IPS-15b (cell line): ENCODE results near the gene CABYR.

Source experiments
- H3K27me3 ChIP-seq: one replicate; pipeline ENCODE4 v1.6.1; 2013; ENCODE audit warnings: low read length; ENCODE audit not compliant: control insufficient read depth, insufficient read depth
- H3K36me3 ChIP-seq: one replicate; pipeline ENCODE4 v1.6.1; 2013; ENCODE audit warnings: low read length; ENCODE audit not compliant: control insufficient read depth, insufficient read depth
- H3K4me1 ChIP-seq: one replicate; pipeline ENCODE4 v1.6.1; 2013; ENCODE audit warnings: mild to moderate bottlenecking, low read length; ENCODE audit not compliant: control insufficient read depth, insufficient read depth
- H3K4me3 ChIP-seq: one replicate; pipeline ENCODE4 v1.5.1; 2013; ENCODE audit warnings: low read depth, low read length
- H3K9ac ChIP-seq: one replicate; pipeline ENCODE4 v1.6.1; 2013; ENCODE audit warnings: low read depth, mild to moderate bottlenecking, low read length
- H3K9me3 ChIP-seq: one replicate; pipeline ENCODE4 v1.6.1; 2013; ENCODE audit warnings: mild to moderate bottlenecking, low read length; ENCODE audit not compliant: control insufficient read depth, insufficient read depth

Gene CABYR

DNA sequence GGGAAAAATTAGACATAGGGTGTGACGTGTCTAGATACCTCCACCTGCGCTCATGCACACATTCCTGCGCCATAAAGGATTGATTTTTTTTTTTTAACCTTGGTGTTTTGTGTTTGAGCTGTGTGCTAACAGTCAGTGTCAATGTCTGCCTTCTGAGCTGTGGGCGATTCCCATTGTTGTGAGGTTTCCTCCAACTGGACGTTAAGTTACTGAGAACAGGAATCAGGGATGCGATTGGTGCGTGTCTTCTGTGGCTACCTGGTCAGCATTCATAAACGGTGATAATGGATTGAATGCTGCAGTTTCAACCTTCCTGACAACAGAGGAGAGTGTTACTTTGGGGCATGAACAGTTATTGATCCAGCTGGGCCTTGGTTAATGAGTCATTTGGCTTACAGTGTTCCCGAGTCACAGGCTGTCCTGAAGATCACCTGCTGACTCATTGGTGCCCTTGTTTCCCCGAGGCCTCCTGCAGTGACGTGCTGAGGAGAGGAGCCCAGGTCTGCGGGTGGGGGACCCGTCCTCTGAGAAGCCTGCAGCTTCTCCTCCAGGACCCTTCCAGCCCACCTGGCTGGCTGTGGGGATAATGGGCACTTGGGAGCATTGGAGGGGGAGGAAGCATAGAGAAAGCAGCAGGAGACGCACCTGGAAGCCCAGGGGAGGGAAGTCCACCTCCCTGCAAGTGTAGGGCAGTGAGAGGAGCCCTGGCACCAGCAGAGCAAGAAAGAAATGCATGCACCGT is 25.8 kb upstream of the CABYR start:
- Histone ChIP-seq H3K27me3 (no peaks in the 10 kb centered on the region), H3K9ac (no peak overlapping the region), H3K36me3 (no peaks in the 10 kb centered on the region), H3K9me3 (no peaks in the 10 kb centered on the region), H3K4me1 (peaks cover 11% of the 10 kb centered on the region), H3K4me3 (no peak overlapping the region)

DNA sequence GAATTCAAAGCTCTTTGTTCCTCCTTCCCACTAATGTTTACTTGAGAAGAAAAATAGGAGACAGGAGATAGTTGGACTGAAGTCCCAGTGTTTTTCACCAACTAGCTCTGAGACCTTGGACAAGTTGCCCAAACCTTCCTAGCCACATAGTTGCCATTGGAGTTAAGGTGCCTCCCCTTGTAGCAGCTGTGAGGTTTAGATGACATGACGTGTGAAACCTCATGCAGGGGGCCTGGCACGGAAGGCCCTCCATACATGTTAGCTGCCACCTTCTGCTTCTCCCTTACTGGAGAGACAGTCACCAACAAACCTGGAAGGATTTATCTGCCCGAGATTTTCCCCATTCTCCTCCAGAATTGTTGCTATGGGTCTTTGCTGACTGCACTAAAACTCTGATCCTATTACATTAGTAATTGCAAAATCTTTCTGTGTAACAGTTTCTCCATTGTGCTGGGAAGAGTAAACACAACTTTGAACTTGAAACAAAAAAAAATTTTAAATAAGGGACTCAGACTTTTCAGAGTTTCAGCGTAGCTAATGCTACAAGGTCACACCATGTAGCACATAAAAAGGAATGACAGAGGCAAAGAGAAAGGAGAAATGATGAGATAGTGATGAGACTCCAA is 23.8 kb upstream of the CABYR start:
- H3K36me3 ChIP-seq = no peaks in the 10 kb centered on the region
- no peak overlapping the region for H3K4me3 ChIP-seq
- no peaks in the 10 kb centered on the region for H3K27me3 ChIP-seq
- peaks cover 11% of the 10 kb centered on the region for H3K4me1 ChIP-seq
- no peaks in the 10 kb centered on the region for H3K9me3 ChIP-seq
- H3K9ac ChIP-seq = no peak overlapping the region

DNA sequence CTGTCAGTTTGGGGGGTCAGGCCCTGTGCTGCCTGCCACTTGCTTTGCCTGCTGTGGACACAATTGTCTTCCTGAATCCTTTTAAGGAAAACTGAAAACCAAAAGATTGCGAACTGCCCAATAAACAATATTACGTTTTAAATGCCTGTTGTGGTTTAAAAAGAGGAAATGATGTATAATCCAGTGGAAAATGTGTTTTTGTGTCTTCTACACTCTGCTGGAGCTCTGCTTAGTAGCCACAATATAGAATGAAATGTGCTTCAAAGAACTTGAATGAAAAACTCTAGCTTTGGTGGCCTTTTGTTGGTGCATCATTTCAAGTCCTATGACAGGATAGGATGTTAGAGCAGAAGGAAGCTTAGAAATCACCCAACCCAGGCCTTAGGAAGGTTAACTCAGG is 23.2 kb upstream of the CABYR start:
- H3K27me3 ChIP-seq = no peaks in the 10 kb centered on the region
- H3K4me3 ChIP-seq = no peak overlapping the region
- H3K4me1 ChIP-seq = peaks cover 11% of the 10 kb centered on the region
- H3K36me3 ChIP-seq = no peaks in the 10 kb centered on the region
- H3K9me3 ChIP-seq = no peaks in the 10 kb centered on the region
- no peak overlapping the region for H3K9ac ChIP-seq

DNA sequence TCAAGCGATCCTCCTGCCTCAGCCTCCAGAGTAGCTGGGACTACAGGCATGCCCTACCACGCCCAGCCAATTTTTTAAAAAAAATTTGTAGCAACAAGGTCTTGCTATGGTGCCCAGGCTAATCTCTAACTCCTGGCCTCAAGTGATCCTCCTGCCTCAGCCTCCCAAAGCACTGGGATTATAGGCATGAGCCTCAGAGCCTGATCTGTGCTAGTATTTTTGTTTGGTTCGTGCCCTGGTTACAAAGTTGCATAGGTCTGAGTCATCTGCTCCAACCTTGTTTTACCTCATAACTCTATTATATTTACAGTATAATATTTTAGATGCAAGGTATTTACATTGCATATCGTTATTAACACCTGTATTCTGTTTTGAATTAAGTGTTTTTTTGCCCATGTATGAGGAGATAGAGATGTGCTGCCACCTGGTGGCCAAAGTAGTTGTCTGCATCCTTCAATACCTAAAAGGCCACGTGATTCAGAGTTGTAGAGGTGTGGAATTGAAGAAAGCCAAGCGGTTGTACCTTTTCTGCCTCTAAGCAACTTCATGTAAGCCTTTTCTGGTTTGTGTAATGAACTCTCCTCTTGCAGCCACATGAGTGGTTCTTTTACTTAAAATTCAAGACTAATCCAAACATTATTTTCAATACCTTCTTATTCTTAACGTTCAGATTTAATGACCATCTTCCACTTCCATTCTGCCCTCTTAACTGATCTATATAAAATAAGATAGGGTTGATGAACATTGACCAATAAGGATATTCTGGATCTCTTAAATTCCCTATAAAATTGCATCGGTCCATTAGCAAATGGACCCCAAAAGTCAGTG is 19.9 kb upstream of the CABYR start:
- H3K9me3 ChIP-seq = no peaks in the 10 kb centered on the region
- no peaks in the 10 kb centered on the region for H3K4me1 ChIP-seq
- no peaks in the 10 kb centered on the region for H3K36me3 ChIP-seq
- no peak overlapping the region for H3K9ac ChIP-seq
- H3K27me3 ChIP-seq = no peaks in the 10 kb centered on the region
- H3K4me3 ChIP-seq = no peak overlapping the region

DNA sequence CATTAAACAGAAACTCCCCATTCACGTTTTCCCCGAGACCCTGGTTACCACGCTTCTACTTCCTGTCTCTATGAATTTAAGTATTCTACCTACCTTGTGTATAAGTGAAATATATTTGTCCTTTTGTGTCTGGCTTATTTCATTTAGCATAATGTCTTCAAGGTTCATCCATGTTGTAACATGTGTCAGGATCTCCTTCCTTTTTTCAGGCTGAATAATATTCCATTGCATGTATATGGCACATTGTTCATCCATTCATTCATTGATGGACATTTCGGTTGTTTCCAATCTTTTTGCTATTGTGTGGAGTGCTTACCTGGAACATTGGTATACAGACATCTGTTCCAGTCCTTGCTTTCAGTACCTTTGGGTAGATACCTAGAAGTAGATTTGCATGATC is 18.2 kb upstream of the CABYR start:
- H3K4me3 ChIP-seq = no peak overlapping the region

DNA sequence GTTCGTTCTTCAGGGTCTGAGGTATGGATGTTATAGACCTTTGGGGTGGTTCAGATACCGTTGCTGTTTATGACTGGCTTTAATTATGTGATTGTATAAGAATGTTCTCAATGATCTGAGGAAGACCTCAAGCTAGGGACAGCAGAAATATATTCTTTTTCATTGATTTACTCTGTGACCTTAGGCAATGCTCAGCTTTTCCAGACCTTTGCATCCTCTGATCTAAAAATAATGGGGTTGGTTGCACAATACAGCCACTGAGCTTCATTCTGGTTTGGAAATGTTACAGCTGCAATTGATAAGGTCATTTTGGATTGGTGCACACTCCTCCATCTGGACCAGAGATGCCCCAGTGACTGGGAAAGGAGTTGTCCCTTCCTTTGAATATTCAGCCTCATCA is 17.2 kb upstream of the CABYR start:
- Histone ChIP-seq H3K4me3 (no peak overlapping the region), H3K36me3 (no peaks in the 10 kb centered on the region), H3K9me3 (no peaks in the 10 kb centered on the region), H3K4me1 (no peaks in the 10 kb centered on the region), H3K27me3 (no peaks in the 10 kb centered on the region), H3K9ac (no peak overlapping the region)

More for the DNA sequence above, 18.2 kb upstream of the CABYR start:
- Histone ChIP-seq H3K36me3 (no peaks in the 10 kb centered on the region), H3K9ac (no peak overlapping the region), H3K9me3 (no peaks in the 10 kb centered on the region), H3K4me1 (no peaks in the 10 kb centered on the region), H3K27me3 (no peaks in the 10 kb centered on the region)

DNA sequence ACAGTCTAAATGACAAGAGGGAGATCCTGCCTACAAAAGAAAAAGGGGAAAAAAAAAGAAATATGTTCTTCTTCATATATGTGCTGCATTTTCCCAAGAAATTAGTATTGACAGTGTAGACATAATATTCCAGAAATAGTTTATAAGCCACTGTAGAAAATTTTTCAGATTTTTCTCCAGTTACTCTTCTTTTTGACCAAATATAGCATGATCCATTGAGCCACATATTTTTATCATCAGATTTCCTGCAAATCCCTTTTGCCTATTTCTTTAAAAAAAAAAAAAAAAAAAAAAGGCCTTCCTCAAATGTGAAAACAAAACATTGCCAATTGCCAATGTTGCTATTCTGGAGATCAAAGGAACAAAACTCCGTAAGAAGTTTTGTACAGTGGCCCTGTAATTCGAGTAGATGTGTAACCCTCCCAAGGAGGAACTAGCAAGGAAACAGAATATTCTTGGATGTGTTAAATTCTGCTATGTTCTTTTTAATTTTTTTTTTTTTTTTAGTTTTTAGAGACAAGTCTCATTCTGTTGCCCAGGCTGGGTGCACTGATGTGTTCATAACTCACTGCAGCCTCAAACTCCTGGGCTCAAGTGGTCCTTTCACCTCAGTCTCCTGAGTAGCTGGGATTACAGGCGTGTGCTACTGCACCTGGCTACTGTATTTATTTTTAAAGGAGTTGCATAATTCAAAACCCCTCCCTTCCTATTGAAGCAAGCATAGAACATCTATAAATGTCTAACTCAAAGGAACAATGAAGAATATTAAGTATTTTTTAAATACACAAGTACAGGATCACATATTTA is 12.5 kb upstream of the CABYR start:
- no peaks in the 10 kb centered on the region for H3K9me3 ChIP-seq
- no peaks in the 10 kb centered on the region for H3K27me3 ChIP-seq
- no peak overlapping the region for H3K4me3 ChIP-seq
- H3K36me3 ChIP-seq = no peaks in the 10 kb centered on the region
- no peaks in the 10 kb centered on the region for H3K4me1 ChIP-seq
- no peak overlapping the region for H3K9ac ChIP-seq

DNA sequence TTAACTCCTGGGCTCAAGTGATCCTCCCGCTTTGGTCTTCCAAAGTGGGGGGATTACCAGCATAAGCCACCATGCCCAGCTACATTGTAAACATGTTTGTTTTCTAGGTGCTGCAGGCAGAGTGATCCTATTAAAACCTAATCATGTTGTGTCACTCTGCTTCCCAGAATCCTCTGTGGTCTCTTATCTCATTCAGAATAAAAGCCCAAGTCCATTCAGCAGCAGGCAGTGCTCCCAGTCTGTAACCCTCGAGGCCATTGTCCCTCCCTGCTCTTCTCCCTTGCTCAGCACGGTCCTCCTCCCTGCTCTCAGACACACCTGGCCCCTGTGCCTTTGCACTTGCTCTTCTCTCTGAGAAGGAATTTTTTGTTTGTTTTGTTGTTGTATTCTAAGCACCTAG is 11.1 kb upstream of the CABYR start:
- Histone ChIP-seq H3K36me3 (no peaks in the 10 kb centered on the region), H3K4me1 (no peaks in the 10 kb centered on the region), H3K9ac (no peak overlapping the region)

DNA sequence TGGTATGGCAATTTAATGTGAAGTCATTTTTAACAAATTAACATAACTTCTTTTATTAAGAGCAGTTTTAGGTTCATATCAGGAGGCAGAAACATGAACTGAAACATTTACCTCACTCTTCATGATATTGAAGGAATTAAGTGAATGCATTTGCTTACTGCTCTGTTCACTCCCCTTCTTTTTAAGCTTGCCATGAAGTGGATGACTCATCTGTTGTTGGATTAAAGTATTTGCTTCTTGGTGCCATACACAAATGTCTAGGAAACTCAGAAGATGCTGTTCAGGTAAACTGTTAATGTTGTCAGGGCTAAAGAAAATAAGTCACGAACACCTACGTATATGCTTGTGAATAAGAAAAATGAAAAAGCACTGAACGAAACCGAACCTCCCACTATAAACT is 10.2 kb upstream of the CABYR start:
- Histone ChIP-seq H3K4me3 (no peak overlapping the region), H3K9ac (no peak overlapping the region), H3K27me3 (no peaks in the 10 kb centered on the region), H3K36me3 (no peaks in the 10 kb centered on the region), H3K4me1 (no peaks in the 10 kb centered on the region), H3K9me3 (no peaks in the 10 kb centered on the region)

More for the DNA sequence above, 11.1 kb upstream of the CABYR start:
- Histone ChIP-seq H3K4me3 (no peak overlapping the region), H3K27me3 (no peaks in the 10 kb centered on the region), H3K9me3 (no peaks in the 10 kb centered on the region)

DNA sequence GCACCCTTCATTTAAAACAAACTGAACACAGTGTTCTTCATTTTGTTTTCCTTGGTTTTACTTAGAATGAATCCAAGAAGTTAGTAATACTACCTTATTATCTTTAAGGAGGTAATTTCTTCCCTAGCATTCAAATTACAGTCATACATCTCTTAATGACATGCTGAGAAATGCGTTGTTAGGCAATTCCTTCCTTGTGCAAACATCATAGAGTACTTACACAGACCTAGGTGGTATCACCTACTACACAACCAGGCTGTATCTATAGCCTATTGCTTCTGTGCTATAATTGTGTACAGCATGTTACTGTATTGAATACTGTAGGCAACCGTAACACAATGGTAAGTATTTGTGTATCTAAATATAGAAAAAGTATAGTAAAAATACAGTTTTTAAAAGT is 8.4 kb upstream of the CABYR start:
- no peak overlapping the region for H3K4me3 ChIP-seq
- H3K27me3 ChIP-seq = no peaks in the 10 kb centered on the region
- no peak overlapping the region for H3K9ac ChIP-seq
- no peaks in the 10 kb centered on the region for H3K36me3 ChIP-seq
- H3K9me3 ChIP-seq = no peaks in the 10 kb centered on the region
- H3K4me1 ChIP-seq = no peaks in the 10 kb centered on the region

DNA sequence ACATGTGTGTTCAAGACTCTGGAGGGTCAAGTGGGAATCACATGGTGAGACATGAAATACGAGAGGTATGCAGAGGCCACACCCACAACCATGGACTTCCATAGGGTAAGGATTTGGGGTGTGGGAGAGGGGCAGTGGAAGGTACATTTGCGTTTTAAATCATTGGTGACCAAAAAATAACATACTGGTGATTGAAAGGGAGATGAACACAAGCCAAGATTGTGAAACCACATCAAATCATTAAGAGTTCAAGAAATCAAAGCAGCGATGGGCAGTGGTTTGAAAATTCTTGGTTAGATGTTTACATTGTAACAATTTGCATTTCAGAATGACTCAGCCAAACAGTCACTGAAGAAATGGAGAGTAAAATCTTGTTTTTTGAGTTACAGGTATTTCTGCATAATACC is 1.9 kb upstream of the CABYR start:
- Histone ChIP-seq H3K4me3 (no peak overlapping the region), H3K9ac (no peak overlapping the region), H3K4me1 (peaks cover 12% of the 10 kb centered on the region), H3K27me3 (no peaks in the 10 kb centered on the region), H3K9me3 (no peaks in the 10 kb centered on the region), H3K36me3 (no peaks in the 10 kb centered on the region)
